Esophagus squamous epithelium (tissue), 5 donors: ENCODE results near the gene SETD1A. TPM values are rescaled to one million over a fixed set of nuclear protein-coding genes. Genes with fewer than 3 reads are reported as not detected.
"Not testable (repeated sequence)": the region's sequence is repeated elsewhere in the genome, so short reads cannot be mapped to it uniquely, and the experiment has no call there.

Experiments used
- DNase-seq: peaks from one replicate; lab custom pipeline; 2025; lab: John Stamatoyannopoulos, UW
- H3K27ac ChIP-seq, 4 donors: fragments of 200-600 bp; sonication (generic); one replicate each; pipeline ENCODE4 v1.5.1; 2016 to 2019; ENCODE audit warnings: mild to moderate bottlenecking in 1 of 4
- H3K27me3 ChIP-seq, 4 donors: fragments of 200-600 bp; sonication (generic); 1 replicate in 3 of 4; 2 replicates in 1 of 4; pipeline versions ENCODE4 v1.5.1 to v1.6.0; 2017 to 2021; ENCODE audit warnings: antibody characterized with exemption in 1 of 4
- H3K36me3 ChIP-seq, 3 donors: fragments of 200-600 bp; sonication (generic); one replicate each; pipeline ENCODE4 v1.5.1; 2016 to 2019
- H3K4me1 ChIP-seq, 3 donors: fragments of 200-600 bp; sonication (generic); one replicate each; pipeline ENCODE4 v1.5.1; 2017 to 2019
- H3K4me3 ChIP-seq, 4 donors: fragments of 200-600 bp; sonication (generic); 1 replicate in 3 of 4; 2 replicates in 1 of 4; pipeline ENCODE4 v1.5.1; 2016 to 2019; ENCODE audit warnings: mild to moderate bottlenecking in 2 of 4, moderate library complexity in 1 of 4
- H3K9me3 ChIP-seq, 3 donors: fragments of 200-600 bp; sonication (generic); one replicate each; pipeline ENCODE4 v1.5.1; 2016 to 2019
- POLR2A ChIP-seq, 4 donors: fragments of 450-650 bp; IDR thresholded peaks; one replicate each; pipeline ENCODE4 v1.6.1; 2017; ENCODE audit warnings: antibody characterized with exemption in 4 of 4, mild to moderate bottlenecking in 4 of 4, moderate library complexity in 3 of 4
- WGBS, 2 donors: methylation state at CpG; one replicate each; pipeline ENCODE4 v1.1.5; 2018; 5-methylcytosine and 5-hydroxymethylcytosine counted together
- intact Hi-C: fragments of 100-400 bp; cut with DNase I; formaldehyde crosslinking; loops from one replicate; pipeline ENCODE4 v1.15.0; 2022
- total RNA-seq, 4 donors: library from RNA; depleted of rRNA; stranded (reverse); fragments of >200 nt; gene quantifications; one replicate each; pipeline ENCODE4 v1.1.0, GENCODE V29; 2016
- TF ChIP-seq, protein P1 (sequence below), 6 experiments: fragments of 450-650 bp in 4 of 6; fragments of 200-600 bp in 2 of 6; sonication (generic) in 2 of 6; IDR thresholded peaks; one replicate each; pipeline ENCODE4 v1.5.1; 2016 to 2019; ENCODE audit warnings: antibody characterized with exemption in 6 of 6, mild to moderate bottlenecking in 4 of 6, moderate library complexity in 4 of 6
- donor health status: DM: yes; HTN: yes; CAD: no.

Gene SETD1A
- total RNA-seq, 4 donors from 2014 or later, result 3.5 to 8.0 (median 5.4) TPM

DNA sequence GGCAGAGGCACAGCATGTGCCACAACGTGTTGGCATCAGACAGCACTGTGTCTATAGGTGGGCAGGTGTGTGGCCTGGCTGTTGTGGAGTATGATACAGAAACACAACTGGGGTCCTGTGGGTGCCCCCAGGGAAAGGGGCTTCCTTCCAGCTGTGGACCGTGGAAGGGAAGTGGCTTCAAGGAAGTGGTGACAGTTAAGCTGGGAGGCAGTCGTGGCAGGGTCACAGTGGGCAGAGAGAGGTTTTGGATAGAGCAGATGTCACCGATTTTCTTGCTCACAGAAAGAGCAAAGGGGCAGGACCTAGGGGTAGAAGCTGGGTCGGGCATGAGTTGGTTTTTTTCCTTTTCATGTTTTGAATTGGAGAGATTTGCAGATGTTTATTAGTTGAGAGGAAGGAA, 19.9 kb upstream of the SETD1A start:
- TF ChIP-seq POLR2A (IDR thresholded peaks at IDR 0.05), result no peak
- TF ChIP-seq, protein P1, sequence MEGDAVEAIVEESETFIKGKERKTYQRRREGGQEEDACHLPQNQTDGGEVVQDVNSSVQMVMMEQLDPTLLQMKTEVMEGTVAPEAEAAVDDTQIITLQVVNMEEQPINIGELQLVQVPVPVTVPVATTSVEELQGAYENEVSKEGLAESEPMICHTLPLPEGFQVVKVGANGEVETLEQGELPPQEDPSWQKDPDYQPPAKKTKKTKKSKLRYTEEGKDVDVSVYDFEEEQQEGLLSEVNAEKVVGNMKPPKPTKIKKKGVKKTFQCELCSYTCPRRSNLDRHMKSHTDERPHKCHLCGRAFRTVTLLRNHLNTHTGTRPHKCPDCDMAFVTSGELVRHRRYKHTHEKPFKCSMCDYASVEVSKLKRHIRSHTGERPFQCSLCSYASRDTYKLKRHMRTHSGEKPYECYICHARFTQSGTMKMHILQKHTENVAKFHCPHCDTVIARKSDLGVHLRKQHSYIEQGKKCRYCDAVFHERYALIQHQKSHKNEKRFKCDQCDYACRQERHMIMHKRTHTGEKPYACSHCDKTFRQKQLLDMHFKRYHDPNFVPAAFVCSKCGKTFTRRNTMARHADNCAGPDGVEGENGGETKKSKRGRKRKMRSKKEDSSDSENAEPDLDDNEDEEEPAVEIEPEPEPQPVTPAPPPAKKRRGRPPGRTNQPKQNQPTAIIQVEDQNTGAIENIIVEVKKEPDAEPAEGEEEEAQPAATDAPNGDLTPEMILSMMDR (IDR thresholded peaks at IDR 0.05), result no peak
- no peak overlapping the region for H3K4me3 ChIP-seq
- no peaks in the 10 kb centered on the region for H3K9me3 ChIP-seq
- WGBS, 2 donors, result 36 to 37% methylated on average over 4 of the region's 5 CpGs
- H3K4me1 ChIP-seq, result peaks cover 19 to 47% (median 26%) of the 10 kb centered on the region in 3 donors
- intact Hi-C loops, result no loop called here
- H3K36me3 ChIP-seq, result peaks cover 6 to 61% (median 25%) of the 10 kb centered on the region in 3 donors
- H3K27ac ChIP-seq, result peak overlapping the region in 3 of 4 donors; percentile 9 to 31 (median 28)
- no peaks in the 10 kb centered on the region for H3K27me3 ChIP-seq
- no peak for DNase-seq

DNA sequence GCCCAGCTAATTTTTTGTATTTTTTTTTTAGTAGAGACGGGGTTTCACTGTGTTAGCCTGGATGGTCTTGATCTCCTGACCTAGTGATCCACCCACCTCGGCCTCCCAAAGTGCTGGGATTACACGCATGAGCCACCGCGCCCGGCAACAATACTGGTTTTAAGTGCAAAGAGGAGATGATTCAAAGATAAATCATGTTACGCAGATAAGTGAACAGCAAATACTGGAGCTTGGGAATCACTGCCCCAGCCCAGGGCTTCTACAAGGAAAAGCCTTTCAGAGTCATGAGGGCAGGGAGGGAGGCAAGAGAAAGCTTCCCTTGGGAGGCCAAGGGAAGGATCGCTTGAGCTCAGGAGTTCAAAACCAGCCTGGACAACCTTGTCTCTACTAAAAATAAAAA, 18.0 kb upstream of the SETD1A start:
- intact Hi-C loops, H3K4me3 ChIP-seq, DNase-seq, H3K9me3 ChIP-seq, H3K27me3 ChIP-seq: not testable (repeated sequence)
- peaks cover 0 to 61% (median 24%) of the 10 kb centered on the region in 3 donors for H3K36me3 ChIP-seq
- WGBS, 2 donors, result 56 to 81% methylated on average over 7 to 8 of the region's 8 CpGs
- H3K4me1 ChIP-seq, result peaks cover 19 to 47% (median 26%) of the 10 kb centered on the region in 3 donors
- H3K27ac ChIP-seq, result peak overlapping the region; percentile 47 to 77 (median 72)

DNA sequence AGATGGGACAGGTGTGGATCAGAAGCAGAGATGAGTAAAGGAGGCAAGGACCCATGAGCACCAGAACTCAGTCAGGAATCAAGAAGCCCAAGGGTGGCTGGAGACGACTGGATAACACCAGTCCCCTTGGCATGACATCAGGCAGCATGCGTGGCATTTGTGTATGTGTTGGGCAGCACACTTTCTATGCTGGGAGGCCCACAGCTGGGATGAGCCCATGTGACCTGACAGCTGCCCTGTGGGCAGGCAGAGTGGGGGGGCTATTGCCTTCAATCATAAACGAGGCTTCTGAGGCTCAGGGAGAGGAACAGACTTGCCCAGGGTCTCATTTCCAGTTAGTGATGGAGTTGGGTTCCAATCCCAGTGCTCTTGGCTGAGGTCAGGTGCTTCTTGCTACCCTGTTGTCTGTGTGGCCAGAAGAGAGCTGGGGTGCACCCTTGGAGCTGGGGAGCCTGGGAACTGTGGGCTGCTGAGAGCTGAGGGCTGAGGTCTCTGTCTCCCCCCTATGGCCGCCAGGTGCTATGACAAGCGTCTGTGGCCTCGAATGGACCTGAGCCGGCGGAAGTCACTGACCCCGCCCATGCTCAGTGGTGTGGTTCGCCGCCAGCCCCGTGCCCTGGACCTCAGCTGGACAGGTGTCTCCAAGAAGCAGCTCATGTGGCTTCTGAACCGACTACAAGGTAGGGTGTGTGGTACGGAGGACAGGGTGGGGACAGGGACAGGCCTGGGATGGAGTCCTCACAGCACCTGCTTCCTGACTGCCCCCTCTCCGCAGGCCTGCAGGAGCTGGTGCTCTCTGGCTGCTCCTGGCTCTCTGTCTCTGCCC, 15.7 kb upstream of the SETD1A start:
- Histone ChIP-seq H3K36me3 (peaks cover 0 to 65% (median 15%) of the 10 kb centered on the region in 3 donors), H3K27me3 (no peaks in the 10 kb centered on the region), H3K9me3 (no peaks in the 10 kb centered on the region), H3K4me1 (peaks cover 19 to 41% (median 26%) of the 10 kb centered on the region in 3 donors), H3K27ac (peak overlapping the region in 3 of 4 donors; percentile 49 to 77 (median 70)), H3K4me3 (peak overlapping the region in 1 of 4 donors; percentile 26)
- 70% methylated on average over 3 of the region's 15 CpGs for WGBS, 2 donors
- no peak for DNase-seq
- intact Hi-C loops, result no loop called here
- TF ChIP-seq POLR2A (IDR thresholded peaks at IDR 0.05), result no peak
- TF ChIP-seq, protein P1 (IDR thresholded peaks at IDR 0.05), result peak; percentile 75 to 92 (median 88)

DNA sequence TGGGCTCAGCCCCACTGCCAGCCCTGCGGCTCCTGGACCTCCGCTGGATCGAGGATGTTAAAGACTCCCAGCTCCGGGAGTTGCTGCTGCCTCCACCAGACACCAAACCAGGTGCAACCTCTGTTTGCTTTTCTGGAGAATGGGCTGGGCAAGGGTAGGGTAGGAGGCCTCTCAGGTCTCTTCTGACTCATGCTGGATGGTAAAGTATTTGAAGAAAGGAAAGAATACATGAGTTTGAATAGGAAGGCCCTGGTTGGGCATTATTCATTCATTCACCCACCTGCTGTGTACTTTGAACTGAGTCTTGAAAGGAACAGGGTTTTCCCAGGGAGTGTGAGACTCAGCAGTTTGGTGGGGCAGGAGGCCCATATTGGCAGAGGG, 15.1 kb upstream of the SETD1A start:
- intact Hi-C loops, result no loop called here
- Histone ChIP-seq H3K4me1 (peaks cover 19 to 41% (median 25%) of the 10 kb centered on the region in 3 donors), H3K27ac (peak overlapping the region in 3 of 4 donors; percentile 49 to 77 (median 70)), H3K9me3 (no peaks in the 10 kb centered on the region), H3K27me3 (no peaks in the 10 kb centered on the region), H3K4me3 (peak overlapping the region in 1 of 4 donors; percentile 26), H3K36me3 (peaks cover 0 to 65% (median 15%) of the 10 kb centered on the region in 3 donors)
- TF ChIP-seq POLR2A (IDR thresholded peaks at IDR 0.05), result no peak
- TF ChIP-seq, protein P1 (IDR thresholded peaks at IDR 0.05), result no peak
- 80% methylated on average over 1 to 2 of the region's 4 CpGs for WGBS, 2 donors
- DNase-seq, result no peak

DNA sequence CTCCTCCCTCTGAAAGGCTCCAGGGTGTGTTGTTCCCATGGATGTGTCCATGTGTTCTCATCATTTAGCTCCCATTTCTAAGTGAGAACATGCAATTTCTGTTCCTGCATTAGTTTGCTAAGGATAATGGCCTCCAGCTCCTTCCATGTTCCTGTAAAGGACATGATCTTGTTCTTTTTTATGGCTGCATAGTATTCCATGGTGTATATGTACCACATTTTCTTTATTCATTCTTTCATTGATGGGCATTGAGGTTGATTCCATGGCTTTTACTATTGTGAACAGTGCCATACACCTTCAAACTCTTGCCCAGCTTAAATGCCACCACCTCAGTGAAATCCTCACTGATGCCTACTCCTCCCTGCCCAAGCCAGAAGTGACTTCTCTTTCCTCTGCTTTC, 13.2 kb upstream of the SETD1A start:
- Histone ChIP-seq H3K4me1 (peaks cover 19 to 46% (median 22%) of the 10 kb centered on the region in 3 donors), H3K9me3 (no peaks in the 10 kb centered on the region), H3K27me3 (no peaks in the 10 kb centered on the region), H3K36me3 (peaks cover 0 to 55% (median 15%) of the 10 kb centered on the region in 3 donors), H3K27ac (no peak overlapping the region), H3K4me3 (no peak overlapping the region)
- intact Hi-C loops, result no loop called here
- no peak for DNase-seq
- TF ChIP-seq POLR2A (IDR thresholded peaks at IDR 0.05), result no peak
- TF ChIP-seq, protein P1 (IDR thresholded peaks at IDR 0.05), result no peak
